Myocyte (in vitro differentiated cells): Measurements from ENCODE around the gene GNG10. TPM values are rescaled to one million over a fixed set of nuclear protein-coding genes. Genes with fewer than 3 reads are reported as not detected.

Experiments
- total RNA-seq: library from RNA; depleted of rRNA; stranded (reverse); fragments of >200 nt; gene quantifications from 2 replicates; pipeline ENCODE4 v1.2.3, GENCODE V29; 2014

Gene GNG10
- total RNA-seq, 1 donor from 2014 or later: 64.2 TPM

Other genes with a start within 250 kb of the GNG10 start
- 94.3 and 98.0 TPM in 2 replicates for gene ECPAS, start 177.2 kb upstream of the GNG10 start, total RNA-seq
- 1.2 TPM in 2 replicates for gene ZNF483, start 136.4 kb upstream of the GNG10 start, total RNA-seq
- gene PTGR1, start 62.0 kb upstream of the GNG10 start, total RNA-seq: 56.4 and 72.9 TPM in 2 replicates
- 8.5 and 9.3 TPM in 2 replicates for gene DNAJC25, start 30.3 kb upstream of the GNG10 start, total RNA-seq
- not detected in 2 replicates for gene SHOC1, start 133.3 kb downstream of the GNG10 start, total RNA-seq
- 89.8 and 124 TPM in 2 replicates for gene UGCG, start 235.2 kb downstream of the GNG10 start, total RNA-seq